22Rv1 (cell line): ENCODE measurements around the gene SEC16A.

ENCODE experiments used
- H3K27ac ChIP-seq: fragments of 450-650 bp; 2 replicates; pipeline ENCODE4 v1.5.1; 2017
- CTCF ChIP-seq: fragments of 450-650 bp; IDR thresholded peaks from 2 replicates; pipeline ENCODE4 v1.5.1; 2017; ENCODE audit warnings: mild to moderate bottlenecking
- ZFX ChIP-seq: fragments of 450-650 bp; IDR thresholded peaks from 2 replicates; pipeline ENCODE4 v1.6.1; 2017; ENCODE audit warnings: antibody characterized with exemption, borderline replicate concordance

SEC16A gene

GRCh38 chr9:136454026-136454796 lies 28.6 kb downstream of the SEC16A start:
- H3K27ac ChIP-seq: no peak overlapping the region
- TF ChIP-seq CTCF: no peak
- no peak for TF ChIP-seq ZFX

GRCh38 chr9:136453326-136453725 lies 29.5 kb downstream of the SEC16A start:
- no peak for TF ChIP-seq ZFX
- no peak for TF ChIP-seq CTCF
- H3K27ac ChIP-seq: no peak overlapping the region

- TF ChIP-seq ZFX (no peak), CTCF (no peak)
- H3K27ac ChIP-seq: no peak overlapping the region
Observed at GRCh38 chr9:136451221-136451877, 31.5 kb downstream of the SEC16A start.

GRCh38 chr9:136448655-136449054 lies 34.2 kb downstream of the SEC16A start:
- no peak for TF ChIP-seq CTCF
- TF ChIP-seq ZFX: no peak
- no peak overlapping the region for H3K27ac ChIP-seq

- no peak for TF ChIP-seq ZFX
- no peak for TF ChIP-seq CTCF
- no peak overlapping the region for H3K27ac ChIP-seq
Observed at GRCh38 chr9:136447173-136447778, 35.6 kb downstream of the SEC16A start.

- TF ChIP-seq CTCF: no peak
- no peak for TF ChIP-seq ZFX
- H3K27ac ChIP-seq: no peak overlapping the region
Observed at GRCh38 chr9:136445799-136446198, 37.0 kb downstream of the SEC16A start.

GRCh38 chr9:136444102-136444501 lies 38.7 kb downstream of the SEC16A start:
- H3K27ac ChIP-seq: no peak overlapping the region
- no peak for TF ChIP-seq ZFX
- TF ChIP-seq CTCF: no peak
